GM12873 (cell line): ENCODE results near the gene NKPD1.

Experiments used
- CTCF ChIP-seq: IDR thresholded peaks from 2 replicates; pipeline ENCODE4 v1.5.1; 2012; ENCODE audit warnings: low read depth, mild to moderate bottlenecking, moderate library complexity, low read length, control low read depth; ENCODE audit not compliant: insufficient read depth; ENCODE audit errors: missing control alignments

NKPD1 gene

GRCh38 chr19:45179892-45180370 lies 19.1 kb upstream of the NKPD1 start:
- no peak for TF ChIP-seq CTCF

GRCh38 chr19:45179072-45179891 lies 18.5 kb upstream of the NKPD1 start:
- TF ChIP-seq CTCF, result no peak

DNA sequence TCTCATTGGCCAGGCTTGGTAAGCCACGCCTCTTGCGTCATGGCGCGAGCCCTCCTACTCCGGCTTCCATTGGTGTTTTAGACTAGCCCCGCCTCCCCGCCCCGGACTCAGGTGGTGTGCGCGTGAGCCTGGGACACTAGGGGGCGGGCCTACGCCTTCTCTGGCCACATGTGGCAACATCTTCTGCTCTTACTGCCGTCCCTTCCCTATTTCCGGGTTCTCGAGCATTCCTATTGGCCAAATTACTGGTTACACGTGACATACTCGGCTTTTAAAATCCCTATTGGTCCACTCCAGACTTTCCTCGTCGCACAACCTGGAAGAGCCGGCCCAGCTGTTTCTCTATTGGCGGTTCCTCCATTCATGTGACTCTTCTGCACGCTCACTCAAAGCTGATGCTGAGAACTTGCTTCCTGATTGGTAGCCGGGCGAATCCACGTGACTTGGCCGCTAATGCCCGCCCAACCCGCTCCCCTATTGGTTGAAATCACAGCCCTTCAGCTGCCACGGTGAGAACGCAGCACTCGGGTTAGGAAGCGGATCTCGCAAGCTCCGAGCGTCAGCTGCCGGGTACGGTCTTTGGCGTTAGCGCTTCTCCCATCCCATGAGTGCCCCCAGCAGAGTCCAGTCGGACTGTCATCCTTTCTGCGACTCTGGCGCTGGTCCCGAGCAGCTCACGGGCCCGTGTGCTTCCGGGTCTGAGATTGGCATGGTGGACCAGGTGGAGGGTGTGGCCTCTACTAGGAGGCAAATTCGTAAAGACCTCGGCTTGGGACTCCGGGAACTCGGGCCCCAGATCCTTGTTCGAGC lies 17.7 kb upstream of the NKPD1 start, which contains the start of gene BLOC1S3:
BLOC1S3 (plus strand) TSS at position 523 of the 810 bp plus-strand sequence. CDS start 513 bp downstream, outside the sequence.
- TF ChIP-seq CTCF, result peak; percentile 46

DNA sequence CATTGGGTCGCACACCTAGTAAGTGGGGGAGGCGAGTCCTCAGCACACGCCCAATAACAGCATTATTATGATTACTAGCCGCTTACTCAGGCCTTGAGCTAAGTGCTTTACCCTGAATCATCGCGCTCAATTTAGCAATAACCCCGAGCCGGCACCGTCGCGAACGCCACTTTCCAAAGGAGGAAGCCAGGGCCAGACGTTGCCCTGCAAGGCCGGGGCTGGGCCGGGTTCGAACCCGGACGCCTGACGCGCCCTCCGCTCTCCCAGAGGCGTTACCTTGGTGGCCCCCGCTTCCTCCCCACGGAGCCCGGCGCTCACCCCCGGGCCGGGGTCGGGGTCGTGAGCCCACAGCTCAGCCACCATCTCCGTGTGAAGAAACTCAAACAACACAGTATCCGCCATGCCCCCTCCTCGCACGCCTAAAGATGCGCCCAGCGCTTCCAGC lies 17.1 kb upstream of the NKPD1 start, which contains the start of gene TRAPPC6A:
TRAPPC6A (minus strand) TSS at position 421 of the 445 bp plus-strand sequence; CDS start at position 402, 19 bp downstream.
- TF ChIP-seq CTCF, result no peak

DNA sequence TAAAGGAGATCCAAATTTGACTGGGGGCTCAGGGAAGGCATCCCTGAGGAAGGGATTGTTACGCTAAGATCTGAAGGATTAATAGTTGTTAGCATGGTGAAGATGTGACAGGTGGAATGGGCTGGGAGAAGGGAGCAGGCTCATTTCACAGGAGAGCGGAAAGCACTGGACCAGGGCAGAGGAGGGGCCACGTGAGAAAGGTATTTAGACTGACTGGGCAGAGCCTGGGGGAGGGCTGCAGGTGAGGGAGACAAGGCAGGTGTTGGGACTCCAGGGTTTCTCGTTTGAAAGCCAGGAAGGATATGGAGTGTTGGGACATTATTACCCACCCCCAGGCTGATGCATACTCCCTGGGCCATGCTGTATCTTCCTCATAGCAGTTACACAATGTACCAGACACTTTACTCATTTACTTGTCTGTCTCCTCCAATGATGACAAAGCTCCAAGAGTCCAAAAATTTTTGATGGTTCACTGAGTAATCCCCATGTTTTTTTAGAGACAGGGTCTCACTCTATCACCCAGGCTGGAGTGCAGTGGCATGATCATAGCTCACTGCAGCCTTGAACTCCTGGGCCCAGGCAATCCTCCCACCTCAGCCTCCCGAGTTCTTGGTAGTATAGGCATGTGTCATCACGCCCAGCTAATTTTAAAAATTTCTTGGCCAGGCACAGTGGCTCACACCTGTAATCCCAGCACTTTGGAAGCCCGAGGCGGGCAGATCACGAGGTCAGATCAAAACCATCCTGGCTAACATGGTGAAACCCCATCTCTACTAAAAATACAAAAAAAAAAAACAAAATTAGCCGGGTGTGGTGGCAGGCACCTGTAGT lies 14.9 kb upstream of the NKPD1 start:
- TF ChIP-seq CTCF, result no peak

- no peak for TF ChIP-seq CTCF
Observed at GRCh38 chr19:45173816-45174215, 13.0 kb upstream of the NKPD1 start.
